ENCODE data around the gene PTPN4.
"Not testable (repeated sequence)": the region's sequence is repeated elsewhere in the genome, so short reads cannot be mapped to it uniquely, and the experiment has no call there.

Gene PTPN4

GRCh38 chr2:119766944-119767343 lies 7.2 kb downstream of the PTPN4 start:
- no peak for DNase-seq

- no peak for DNase-seq
Observed at GRCh38 chr2:119768742-119769141, 9.0 kb downstream of the PTPN4 start.

GRCh38 chr2:119769645-119770044 lies 9.9 kb downstream of the PTPN4 start:
- no peak for DNase-seq

- DNase-seq: no peak
Observed at GRCh38 chr2:119771331-119771730, 11.6 kb downstream of the PTPN4 start.

GRCh38 chr2:119772128-119772527 lies 12.4 kb downstream of the PTPN4 start:
- no peak for DNase-seq

GRCh38 chr2:119772767-119773166 lies 13.0 kb downstream of the PTPN4 start:
- DNase-seq: no peak

- DNase-seq: no peak
Observed at GRCh38 chr2:119774026-119774425, 14.3 kb downstream of the PTPN4 start.

GRCh38 chr2:119775102-119775501 lies 15.4 kb downstream of the PTPN4 start:
- DNase-seq: no peak

- DNase-seq: peak; percentile 36
Observed at GRCh38 chr2:119782308-119783027, 22.7 kb downstream of the PTPN4 start.

GRCh38 chr2:119784876-119785275 lies 25.2 kb downstream of the PTPN4 start:
- no peak for DNase-seq

GRCh38 chr2:119786295-119786694 lies 26.6 kb downstream of the PTPN4 start:
- no peak for DNase-seq

GRCh38 chr2:119788752-119789151 lies 29.0 kb downstream of the PTPN4 start:
- DNase-seq: no peak

GRCh38 chr2:119790466-119790865 lies 30.7 kb downstream of the PTPN4 start:
- DNase-seq: no peak

- DNase-seq: no peak
Observed at GRCh38 chr2:119792907-119793312, 33.2 kb downstream of the PTPN4 start.

- no peak for DNase-seq
Observed at GRCh38 chr2:119794237-119794636, 34.5 kb downstream of the PTPN4 start.

GRCh38 chr2:119795309-119796303 lies 35.9 kb downstream of the PTPN4 start:
- no peak for DNase-seq

GRCh38 chr2:119800376-119800902 lies 40.7 kb downstream of the PTPN4 start:
- no peak for DNase-seq

- no peak for DNase-seq
Observed at GRCh38 chr2:119801040-119801439, 41.3 kb downstream of the PTPN4 start.

- not testable (repeated sequence) for DNase-seq
Observed at GRCh38 chr2:119801989-119802388, 42.3 kb downstream of the PTPN4 start.

- no peak for DNase-seq
Observed at GRCh38 chr2:119803101-119803500, 43.4 kb downstream of the PTPN4 start.

- DNase-seq: not testable (repeated sequence)
Observed at GRCh38 chr2:119804409-119804808, 44.7 kb downstream of the PTPN4 start.

GRCh38 chr2:119808516-119809147 lies 48.9 kb downstream of the PTPN4 start:
- no peak for DNase-seq

Measured in fibroblast of skin of back (primary cell).